ENCODE data around the gene PZP.
"Not testable (repeated sequence)": the region's sequence is repeated elsewhere in the genome, so short reads cannot be mapped to it uniquely, and the experiment has no call there.

Gene PZP

DNA sequence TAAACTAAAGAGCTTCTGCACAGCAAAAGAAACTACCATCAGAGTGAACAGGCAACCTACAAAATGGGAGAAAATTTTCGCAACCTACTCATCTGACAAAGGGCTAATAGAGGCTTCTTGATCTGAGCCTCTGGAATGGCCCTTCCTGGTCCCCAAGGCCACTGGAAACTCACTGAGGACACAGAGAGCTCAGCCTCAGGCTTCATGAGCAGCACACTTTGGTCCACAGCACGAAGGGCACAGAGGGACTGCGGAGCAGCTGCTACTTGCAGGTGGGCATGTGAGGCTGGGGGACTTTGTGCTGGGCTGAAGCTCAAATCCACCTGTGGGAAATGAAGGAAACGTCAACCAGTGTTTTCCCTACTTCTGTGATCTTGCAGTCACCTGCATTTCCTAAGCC lies 27.4 kb downstream of the PZP start:
- no peak for DNase-seq

DNA sequence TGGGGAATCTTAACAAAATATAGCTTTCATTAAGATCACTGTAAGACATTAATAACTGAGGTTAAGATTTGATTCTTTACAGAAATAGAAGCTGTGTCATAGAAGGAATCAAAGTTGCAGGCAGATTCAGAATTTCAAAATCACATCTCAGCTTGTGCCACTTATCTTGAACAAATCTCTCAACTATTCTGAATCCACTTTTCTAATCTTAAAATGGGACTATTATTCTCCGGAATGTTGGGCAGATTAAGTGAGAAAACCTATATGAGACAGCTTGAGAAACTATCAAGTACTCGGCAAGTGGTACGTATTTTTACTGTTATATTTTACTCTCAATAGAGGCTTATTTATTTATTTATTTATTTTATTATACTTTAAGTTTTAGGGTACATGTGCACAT lies 28.4 kb downstream of the PZP start:
- no peak for DNase-seq

DNA sequence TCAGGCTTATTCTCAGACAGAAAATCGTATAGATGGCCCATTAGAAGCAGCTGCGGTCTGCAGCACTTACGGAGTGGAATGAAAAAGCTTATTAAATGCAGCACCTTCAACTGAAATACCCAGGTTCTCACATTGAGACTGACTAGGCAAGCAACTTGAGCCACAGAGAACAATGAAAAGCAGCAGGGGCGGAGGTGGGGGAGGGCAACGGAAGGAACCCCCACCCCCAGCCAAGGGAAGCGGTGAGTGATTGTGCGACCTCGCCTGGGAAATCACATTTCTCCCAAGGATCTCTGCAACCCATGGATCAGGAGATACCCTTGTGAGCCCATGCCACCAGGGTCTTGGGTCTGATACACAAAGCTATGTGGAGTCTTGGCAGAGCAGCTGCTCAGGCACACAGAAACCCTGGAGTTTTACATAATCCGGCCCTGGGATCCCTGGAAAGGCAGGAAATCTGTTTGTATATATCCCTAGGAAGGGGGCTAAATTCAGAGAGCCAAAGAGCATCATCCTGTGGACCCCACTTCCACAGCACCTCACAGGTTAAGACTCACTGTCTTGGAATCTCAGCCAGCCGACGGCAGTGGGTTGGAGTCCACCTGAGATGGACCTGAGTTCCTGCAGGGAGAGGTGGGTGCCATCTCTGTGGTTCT lies 38.1 kb downstream of the PZP start:
- no peak for DNase-seq

DNA sequence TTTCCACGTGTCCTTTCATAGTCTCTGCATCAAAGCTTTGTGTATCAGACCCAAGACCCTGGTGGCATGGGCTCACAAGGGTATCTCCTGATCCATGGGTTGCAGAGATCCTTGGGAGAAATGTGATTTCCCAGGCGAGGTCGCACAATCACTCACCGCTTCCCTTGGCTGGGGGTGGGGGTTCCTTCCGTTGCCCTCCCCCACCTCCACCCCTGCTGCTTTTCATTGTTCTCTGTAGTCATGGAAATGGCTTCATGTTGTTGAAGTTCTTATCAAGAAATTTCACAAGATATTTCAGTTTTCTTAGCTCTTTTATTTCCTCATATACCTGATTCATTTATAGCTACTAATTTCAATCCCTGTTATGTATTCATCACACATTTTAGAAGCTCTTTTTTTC lies 40.9 kb downstream of the PZP start:
- DNase-seq: not testable (repeated sequence)

DNA sequence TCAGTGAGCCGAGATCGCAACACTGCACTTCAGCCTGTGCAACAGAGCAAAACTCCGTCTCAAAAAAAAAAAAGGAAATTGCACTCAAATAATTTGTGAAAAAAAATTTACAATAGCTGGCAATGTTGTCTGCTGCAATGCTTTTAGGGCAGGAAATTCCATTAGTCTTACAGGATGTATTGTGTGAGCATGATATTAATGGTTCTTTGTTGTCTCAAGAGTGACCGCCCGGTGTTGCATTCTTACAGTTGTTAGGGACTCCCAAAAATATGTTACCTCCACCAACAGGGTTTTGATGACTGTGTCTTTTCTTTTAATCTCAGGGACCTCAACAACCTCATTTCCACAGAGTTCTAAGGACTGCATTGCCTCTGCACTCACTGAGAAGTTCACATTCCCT lies 44.8 kb downstream of the PZP start:
- no peak for DNase-seq

DNA sequence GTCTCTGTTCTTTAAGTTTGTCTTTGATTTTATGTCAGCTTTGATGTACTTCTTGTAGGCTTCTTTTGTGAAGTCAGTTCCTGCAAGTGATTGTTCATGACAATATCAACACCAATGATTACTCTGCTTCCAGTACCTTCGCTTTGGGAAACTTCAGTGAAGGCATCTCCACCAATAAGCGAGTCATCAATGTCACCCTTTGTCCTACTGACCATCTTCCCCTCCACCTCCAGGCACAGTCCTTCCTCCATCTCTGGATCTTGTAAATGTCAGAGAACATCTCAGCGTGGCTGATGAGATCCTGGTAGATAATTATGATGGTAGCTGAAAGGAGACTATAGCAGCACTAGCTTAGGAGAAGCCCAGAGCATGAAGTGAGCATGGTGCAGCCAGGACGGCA lies 52.1 kb downstream of the PZP start:
- DNase-seq: no peak

DNA sequence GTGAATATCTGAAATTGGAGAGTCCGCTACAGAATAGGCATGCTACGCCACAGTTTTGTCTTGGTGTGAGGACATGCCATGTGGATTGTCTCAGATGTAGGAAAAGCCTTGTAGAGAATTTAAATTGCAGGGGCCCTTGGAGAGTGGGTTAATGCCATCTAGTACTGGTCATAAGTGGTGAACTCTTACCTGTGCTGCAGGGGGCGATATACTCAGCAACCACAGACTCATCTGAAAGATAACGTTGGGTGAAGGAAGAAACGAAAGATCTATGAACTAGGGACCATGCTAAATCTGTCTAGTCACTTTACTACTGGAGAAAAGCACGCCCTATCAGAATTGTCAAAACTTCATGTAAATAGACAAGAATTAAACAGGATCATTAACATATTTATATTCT lies 58.8 kb downstream of the PZP start:
- DNase-seq: no peak

DNA sequence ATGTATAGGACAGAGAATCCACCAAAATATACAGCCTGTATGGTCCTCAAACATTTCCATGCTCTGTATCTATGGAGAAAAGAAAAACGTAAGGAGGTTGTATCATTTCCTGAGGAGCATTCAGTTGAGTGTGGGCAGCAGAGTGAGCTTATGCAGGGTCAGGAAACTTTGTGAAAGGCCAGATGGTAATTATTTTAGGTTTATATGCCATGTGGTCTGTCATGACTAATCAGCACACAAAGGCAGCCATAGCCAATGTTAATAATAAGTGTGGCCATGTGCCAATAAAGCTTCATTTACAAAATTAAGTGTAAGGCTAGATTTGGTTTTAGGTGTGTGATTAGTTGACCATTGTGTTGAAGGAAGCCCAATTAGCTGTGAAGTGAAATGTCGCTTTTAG lies 59.3 kb downstream of the PZP start:
- no peak for DNase-seq

DNA sequence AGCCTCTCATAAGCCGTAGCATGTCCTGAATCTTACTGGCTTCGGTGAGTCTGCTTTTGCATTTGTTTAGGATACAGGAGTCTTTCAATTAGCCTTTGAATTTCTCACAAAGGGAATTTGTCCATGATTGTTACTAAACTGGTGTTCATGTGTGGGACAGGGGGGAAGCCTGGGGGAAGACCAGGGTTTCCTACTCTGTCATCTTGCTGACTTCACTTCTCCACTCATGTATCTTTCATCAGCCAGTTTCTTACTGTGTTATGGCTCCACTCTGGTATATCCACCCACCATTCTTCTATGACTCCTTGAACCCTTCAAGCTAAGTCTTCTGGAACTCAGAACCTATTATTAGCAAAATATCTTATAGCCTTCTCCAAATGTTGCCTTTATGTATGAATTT lies 60.7 kb downstream of the PZP start:
- DNase-seq: no peak

DNA sequence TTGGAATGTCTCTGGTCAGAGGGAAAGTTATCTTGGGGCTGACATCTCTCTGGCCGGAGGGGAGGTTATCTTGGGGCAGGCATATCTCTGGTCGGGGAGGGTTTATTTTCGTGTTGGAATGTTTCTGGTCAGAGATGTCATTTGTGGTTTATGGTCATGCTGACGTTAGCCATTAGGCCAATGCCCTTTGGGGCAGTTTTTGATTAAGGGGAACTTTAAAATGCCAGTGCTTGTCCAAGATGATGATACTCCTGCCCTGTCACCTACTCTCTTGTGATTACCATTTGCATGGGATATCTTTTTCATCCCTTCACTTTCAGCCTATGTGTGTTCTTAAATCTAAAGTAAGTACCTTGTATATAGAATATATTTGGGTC lies 63.5 kb downstream of the PZP start:
- no peak for DNase-seq

DNA sequence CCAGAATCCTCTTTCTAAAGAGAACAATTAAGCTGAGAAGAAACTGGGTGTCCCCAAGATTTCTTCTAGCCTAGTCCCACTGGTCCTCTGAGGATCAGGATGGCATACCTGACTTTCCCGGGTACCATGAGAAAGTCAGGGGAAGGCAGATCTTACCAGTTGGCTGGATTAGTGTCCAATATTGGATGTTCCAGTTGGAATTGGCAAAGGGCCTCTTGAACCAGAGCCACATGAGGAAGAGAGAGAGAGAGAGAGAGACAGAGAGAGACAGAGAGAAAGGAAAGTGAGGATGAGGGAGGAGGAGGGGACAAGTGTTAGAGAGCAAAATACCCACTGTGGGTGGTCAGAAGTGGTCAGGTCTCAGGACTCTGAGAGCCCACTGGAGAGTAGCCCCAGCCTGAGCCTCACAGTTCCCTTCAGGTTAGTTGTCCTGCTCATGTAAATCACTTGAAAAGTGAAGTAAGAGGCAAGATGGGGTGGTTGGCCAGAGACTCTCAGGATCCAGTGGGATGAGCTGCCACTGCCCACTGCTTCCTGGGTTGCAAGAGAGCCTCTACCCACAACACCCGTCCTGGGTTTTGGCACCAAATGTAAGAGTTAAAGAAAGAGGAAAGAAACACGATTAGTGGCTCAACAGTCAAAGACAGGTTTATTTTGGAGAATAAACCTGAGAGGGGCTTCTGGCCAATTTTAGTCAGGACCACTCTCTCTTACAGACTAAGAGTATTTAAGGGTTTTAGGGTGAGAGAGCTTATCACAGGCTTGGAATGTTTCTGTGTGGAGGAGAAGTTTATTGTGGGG lies 64.1 kb downstream of the PZP start:
- no peak for DNase-seq

DNA sequence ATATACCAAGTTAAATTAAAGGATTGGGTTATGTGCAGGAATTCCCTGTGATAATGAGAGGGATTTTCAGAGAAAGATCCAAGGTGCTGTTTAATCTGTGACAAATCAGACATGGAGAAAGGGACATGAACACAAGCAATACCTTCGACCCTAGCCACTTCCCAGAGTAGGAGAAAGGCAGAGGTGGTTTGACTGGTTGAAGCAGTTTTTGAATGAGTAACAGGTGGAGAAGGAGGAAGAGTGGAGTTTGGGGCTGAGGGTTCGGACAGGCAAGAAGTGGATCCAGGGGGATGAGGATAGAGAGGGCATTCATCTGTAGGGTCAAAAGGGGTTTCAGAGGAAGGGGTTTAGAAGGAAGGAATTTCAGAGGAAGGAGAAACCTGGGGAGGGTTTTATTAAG lies 65.1 kb downstream of the PZP start:
- DNase-seq: no peak

DNA sequence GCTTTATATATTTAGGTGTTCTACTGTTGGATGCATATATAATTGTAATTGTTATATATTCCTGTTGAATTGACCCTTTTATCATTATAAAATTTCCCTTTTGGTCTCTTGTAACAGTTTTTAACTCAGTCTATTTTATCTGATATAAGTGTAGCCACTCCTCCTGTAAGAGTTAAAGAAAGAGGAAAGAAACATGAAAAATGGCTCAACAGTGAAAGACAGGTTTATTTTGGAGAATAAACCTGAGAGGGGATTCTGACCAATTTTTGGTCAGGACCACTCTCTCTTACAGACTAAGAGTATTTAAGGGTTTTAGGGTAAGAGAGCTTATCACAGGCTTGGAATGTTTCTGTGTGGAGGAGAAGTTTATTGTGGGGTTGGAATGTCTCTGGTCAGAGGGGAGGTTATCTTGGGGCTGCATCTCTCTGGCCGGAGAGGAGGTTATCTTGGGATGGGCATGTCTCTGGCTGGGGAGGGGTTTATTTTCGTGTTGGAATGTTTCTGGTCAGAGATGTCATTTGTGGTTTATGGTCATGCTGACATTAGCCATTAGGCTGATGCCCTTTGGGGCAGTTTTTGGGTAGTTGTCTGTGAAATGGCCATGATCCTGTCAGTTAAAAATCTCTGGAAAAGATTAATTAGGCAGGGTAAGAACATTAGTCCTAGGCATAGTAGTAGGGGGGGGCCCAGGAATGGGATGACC lies 68.5 kb downstream of the PZP start:
- not testable (repeated sequence) for DNase-seq

DNA sequence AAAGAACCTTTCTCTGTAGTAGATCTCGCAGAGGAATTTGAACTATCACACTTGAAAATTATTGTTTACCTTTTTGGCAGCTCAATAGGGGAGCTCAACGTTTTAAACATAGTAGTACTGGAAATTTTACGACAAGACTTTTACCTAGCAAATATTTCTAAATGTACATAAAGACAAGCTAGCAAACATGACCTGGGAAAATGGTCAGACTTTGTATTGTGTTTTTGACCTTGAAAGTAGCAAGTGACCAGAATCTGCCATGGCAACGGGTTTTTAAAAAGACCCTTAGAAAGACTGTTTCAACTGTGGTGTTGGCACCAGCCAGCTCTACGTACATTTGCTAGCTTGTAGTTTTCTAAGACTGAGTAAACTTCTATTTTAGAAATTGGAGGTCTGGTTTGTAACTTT lies 72.3 kb downstream of the PZP start:
- no peak for DNase-seq

DNA sequence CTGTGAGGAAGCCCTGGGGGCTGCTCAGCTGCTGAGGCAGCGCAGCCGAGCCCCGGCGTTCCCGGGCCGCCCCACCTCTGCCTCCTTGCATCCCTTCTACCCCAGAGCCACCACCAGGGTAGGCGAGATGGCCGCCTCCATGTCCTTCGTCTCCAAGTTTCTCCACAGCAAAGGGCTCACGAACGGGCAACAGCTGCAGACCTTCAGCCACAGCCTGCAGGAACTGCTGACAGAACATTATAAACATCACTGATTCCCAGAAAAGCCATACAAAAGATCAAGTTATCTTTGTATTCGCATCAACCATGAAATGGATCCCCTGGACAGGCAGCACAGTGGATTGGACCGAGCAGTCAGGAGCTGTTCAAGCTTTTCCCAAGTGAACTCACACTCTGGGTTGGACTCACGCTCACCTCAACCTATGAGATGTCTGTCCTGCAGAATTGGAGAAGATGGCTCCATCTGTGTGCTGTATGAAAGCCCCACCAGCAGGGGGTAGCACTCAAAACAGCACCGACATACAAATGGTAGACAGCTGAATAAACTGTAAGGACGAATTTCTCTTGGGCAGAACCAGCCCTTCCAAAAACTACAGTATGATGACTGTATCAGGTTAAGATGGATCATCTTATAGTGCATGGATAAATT lies 73.1 kb downstream of the PZP start:
- no peak for DNase-seq

DNA sequence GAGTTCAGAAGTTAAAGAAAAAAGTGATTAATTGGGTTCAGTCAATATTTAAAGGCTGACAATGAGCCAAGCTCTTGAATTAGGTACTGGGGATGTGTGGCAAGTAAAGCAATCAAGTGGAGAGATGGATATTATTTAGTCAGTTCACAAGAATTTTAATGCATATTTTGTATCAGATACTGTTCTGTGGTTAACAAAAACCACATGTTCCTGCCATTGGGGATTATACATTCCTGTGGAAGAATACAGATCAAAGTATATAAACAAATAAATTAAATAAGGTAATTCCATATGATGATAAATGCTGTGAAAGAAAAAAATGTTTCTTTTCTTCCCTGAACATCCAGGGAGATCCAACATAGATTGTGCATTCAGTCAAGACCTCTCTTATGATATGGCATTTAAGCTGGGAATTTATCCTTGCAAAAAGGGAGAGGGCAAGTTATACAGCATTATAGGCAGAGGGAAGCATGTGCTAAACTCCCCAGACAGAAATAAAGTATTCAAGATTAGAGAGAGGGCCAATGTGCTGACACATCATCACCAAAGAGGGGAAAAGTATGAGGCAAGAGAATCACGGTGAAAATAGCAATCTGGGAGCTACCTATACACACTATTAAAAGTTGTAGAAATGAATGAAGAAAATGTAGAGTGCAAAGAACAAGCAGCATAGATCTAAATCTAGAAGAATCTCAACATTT lies 74.8 kb downstream of the PZP start:
- no peak for DNase-seq

DNA sequence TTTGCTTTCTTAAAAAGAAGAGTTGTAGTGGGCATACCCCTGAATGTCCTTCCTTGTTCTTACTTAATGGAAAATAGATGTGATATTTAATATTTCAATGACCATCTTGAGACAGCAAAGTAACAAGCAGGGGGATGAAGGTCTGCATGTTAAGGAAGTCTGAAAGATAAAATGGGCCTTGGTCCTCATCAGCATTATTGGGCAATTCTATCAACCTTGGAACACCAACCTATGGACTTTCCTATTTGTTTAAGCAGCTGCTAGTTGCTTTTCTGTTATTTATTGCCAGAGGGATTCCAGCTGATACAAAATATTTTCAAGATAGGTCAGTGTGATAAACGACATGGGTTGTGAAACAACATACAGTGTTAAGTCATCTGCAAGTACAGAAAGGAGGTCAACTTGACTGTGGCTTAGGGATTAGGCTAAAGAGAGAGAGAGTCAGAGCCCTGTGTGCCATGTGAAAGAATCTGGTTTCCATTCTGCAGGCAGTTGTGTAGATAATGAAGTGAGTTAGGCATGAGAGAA lies 76.1 kb downstream of the PZP start:
- DNase-seq: no peak

DNA sequence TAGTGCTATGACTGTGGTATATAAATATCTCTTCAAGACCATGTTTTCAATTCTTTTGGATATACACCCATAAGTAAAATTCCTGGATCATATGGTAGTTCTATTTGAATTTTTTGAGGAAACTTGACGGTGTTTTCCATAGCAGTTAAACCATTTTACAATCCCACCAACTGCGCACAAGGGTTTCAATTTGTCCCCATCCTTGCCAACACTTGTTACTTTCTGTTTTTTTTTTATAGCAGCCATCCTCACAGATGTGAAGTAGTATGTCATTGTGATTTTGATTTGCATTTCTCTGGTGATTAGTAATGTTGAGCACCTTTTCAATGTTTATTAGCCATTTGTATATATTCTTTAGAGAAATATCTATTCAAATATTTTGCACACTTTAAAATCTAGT lies 78.0 kb downstream of the PZP start:
- no peak for DNase-seq

DNA sequence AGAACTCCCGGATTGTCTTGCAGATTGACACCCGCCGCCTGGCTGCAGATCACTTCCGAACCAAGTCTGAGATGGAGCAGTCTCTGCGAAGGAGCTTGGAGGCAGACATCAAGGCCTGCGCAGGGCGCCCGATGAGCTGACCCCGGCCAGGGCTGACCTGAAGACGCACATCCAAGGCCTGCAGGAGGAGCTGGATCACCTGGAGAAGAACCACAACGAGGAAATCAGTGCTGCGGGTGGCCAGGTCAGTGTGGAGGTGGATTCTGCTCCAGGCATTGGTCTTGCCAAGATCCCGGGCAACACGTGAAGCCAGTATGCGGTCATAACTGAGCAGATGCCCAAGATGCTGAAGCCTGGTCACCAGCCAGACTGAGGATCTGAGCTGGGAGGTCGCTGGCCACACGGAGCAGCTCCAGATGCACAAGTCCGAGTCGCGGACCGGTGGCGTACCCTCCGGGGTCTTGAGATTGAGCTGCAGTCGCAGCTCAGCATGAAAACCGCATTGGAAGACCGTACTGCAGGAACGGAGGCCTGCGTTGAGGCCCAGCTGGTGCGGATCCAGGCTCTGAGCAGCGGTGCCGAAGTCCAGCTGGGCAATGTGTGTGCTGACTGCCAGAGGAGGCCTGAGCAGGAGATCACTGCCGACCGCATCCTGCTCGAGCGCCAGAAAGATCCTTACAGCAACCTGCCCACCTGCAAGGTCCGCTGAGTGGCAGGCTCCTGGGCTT lies 80.1 kb downstream of the PZP start:
- no peak for DNase-seq

DNA sequence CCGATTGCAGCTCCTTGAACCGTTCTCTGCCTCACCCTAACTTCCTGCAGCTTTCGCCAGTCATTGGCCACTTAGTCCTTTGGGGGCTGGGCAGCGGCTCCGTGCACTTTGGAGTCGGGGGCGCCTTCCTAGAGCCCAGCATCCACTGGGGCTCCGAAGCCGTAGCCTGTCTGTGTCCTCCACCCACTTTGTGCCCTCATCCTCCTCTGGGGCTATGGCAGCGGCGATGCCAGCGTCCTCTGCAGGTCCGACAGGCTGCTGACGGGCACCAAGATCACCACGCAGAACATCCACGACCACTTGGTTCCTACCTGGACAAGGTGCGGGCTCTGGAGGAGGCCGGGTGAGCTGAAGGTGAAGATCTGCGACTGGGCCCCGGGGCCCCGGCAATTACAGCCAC lies 80.7 kb downstream of the PZP start:
- DNase-seq: no peak

DNA sequence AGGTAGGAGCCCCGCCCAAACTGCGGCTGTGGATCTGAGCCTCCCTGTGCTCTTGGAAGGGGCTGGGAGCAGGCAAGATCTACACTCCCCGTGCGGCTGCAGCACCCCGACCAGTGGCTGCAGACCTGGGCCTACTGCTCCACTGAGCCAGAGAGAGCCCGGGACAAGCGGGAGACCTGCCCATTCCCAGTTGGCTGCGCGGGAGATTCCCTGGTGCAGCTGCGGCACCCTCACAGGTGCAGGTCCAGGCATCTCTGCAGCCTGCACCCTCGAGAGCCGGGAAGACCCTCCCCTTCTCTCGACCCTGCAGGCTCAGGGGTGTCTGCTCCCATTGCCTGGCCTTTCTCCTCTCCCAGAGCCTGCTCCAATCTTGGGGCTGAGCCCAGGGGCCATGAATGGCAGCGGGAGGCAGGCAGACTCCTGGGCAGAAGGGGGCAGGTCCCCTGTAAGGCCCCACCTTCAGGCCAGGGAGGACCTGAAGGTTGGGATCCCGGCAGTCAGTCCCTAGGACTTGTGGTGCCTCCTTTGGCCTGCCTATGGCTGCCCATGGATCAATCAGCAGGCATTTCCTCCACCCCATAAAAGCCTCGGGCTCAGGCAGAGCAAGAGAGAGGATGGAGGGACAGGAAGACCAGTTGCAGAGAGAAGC lies 83.7 kb downstream of the PZP start:
- no peak for DNase-seq
